Cerebellar nuclear complex (tissue), 1 donor: ENCODE measurements around the gene PACSIN3.
"Not testable (repeated sequence)": the region's sequence is repeated elsewhere in the genome, so short reads cannot be mapped to it uniquely, and the experiment has no call there.

Experiments used
- DNase-seq, 2 experiments: peaks; one replicate each; lab custom pipeline; 2025; lab: John Stamatoyannopoulos, UW

The PACSIN3 gene

GRCh38 chr11:47192111-47192510, 5.9 kb upstream of the PACSIN3 start:
- DNase-seq, result no peak

DNA sequence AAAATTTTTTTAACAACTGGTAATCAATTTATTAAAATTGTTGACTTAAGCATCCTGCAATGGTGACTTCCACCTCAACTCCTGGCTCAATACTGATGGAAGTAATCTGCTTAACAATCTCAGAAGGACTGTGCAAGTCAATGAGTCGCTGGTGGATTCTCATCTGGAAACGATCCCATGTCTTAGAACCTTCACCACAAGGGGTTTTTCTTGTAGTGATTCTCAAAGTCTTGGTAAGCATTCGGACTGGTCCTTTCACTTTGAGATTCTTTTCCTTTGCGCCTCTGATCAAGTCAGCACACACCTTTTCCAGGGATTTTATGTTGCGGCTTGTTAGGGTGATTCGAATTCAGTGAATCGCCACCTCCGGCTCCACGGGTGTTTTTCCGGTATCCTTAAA, 4.9 kb upstream of the PACSIN3 start:
- DNase-seq, result not testable (repeated sequence)

DNA sequence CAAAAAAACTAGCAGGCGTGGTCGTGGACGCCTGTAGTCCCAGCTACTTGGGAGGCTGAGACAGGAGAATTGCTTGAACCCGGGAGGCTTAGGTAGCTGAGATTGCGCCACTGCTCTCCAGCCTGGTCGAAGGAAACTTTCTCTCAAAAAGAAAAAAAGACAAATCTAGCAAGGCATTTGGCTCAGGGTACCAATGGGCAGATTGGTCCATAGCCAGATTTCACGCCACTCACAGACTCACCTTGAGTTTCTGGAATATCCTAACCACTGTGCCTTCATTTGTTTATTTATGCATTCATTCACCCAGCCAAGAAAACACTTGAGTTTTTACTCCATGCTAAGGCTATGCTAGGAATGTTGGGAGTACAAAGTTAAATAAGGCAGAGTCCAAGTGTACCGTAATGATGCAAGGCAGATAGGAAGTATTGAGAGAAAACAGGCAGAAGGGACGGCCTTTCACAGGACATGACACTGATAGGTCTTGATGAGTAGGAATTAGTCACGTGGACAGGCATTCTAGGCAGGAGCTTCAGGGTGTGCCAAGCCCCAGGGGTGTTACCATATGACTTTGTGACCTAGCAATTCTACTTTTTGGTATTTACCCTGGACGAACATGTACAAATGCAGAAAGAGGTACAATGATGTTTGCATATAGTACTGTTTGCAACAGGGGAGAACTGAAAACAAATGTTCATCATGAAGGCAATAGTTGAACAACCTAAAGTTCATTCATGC, 3.0 kb upstream of the PACSIN3 start:
- DNase-seq, result no peak

- DNase-seq, result no peak
Measured at GRCh38 chr11:47188259-47188658, 2.0 kb upstream of the PACSIN3 start.

GRCh38 chr11:47187723-47188122, 1.5 kb upstream of the PACSIN3 start:
- no peak for DNase-seq

DNA sequence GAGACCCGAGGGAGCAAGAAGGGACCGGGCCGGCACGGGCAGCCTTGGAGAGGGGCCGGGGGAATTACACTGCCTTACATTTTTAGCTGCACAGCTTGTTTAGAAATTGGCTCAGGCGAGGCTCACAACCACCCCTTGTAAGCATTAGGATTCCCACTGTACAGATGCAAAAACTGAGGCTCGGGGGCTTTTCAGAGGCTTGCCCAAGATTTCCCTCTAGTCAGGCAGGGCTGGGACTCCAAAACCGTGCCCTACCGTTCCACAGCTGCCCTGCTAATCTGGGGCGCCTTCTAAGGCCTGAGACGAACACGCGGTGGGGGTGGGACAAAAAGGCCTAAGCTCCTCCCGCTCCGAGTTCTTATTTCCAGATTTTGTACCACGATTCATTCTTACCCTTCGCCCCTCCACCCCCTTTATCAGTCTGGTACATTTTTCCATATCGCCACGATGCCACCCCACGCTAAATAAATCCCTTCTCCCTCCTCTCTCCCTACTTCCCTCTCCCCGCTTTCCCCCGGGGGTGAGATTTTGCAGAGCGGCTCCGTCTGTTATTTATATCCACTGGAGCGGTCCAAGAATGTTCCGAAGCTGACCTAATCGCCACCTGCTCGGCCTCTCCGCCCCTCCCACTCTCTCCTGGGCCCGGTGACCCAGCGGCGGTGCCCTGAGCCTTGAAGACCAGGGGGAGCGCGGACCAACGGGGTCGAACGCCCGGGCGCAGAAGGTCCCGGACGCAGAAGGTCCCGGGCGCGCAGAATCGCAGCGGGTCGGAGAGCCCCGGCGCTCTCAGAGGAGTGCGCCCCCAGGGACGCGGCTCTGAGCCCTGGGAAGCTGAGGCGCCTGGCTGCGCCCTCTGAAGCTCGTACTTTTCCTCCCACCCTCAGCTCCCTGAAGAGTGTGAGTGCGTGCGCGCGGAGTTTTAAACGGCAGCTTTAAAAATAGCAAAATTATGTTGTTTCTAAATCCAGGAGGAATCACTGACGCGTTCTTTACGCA, 764 bp upstream of the PACSIN3 start:
- peak in 1 of 2 experiments; percentile 70 for DNase-seq

- no peak for DNase-seq
Measured at GRCh38 chr11:47185305-47186075, 744 bp downstream of the PACSIN3 start.

DNA sequence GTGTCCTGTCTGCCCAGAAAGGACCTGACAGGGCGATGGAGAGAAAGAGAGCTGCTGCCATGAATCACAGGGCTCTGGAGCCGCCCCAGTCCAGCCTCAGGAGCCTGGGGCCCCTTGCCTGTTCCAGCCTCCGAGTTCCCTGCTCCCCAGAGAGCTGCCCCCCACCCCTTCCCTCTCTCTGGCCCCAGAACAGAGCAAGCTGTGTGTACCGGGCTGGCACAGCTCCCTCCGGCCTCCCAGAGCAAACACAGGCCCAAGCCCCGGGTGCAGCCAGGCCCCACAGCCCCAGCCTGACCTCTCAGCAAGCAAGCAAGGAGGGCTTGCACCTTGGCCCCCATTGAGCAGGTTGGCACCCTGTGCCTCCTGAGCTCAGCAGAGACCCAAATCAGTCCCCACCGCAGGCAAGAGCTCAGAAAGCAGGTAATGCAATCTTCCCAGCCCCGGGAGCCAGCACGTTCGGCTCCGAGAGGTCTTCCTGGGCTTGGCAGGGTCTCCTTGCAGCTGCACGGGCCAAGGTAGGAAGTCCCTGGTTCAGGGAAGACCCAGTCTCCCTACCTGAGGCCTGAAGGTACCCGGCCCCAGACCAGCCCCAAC, 1.4 kb downstream of the PACSIN3 start:
- no peak for DNase-seq

DNA sequence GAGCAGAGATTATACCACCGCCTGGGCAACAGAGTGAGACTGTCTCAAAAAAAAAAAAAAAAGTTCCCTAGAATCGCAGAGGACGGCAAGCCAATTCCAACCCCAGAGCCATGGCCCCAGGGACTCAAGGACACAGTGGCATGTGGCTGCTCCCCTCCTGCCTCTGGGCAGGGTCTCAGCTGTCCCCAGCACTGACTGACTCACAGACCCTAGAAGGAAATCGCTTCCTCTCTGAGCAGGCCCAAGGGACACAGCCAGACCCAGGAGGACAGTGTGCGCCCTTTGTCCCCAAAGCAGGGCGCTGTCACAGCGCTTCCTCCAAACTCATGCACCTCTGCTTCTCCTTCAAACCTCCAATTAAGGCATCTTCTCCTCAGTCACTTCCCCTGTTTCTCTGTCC, 2.3 kb downstream of the PACSIN3 start:
- DNase-seq, result no peak

- no peak for DNase-seq
Measured at GRCh38 chr11:47183031-47183856, 3.0 kb downstream of the PACSIN3 start.

GRCh38 chr11:47182380-47182779, 3.9 kb downstream of the PACSIN3 start:
- DNase-seq, result no peak

GRCh38 chr11:47181271-47181670, 5.0 kb downstream of the PACSIN3 start:
- no peak for DNase-seq

DNA sequence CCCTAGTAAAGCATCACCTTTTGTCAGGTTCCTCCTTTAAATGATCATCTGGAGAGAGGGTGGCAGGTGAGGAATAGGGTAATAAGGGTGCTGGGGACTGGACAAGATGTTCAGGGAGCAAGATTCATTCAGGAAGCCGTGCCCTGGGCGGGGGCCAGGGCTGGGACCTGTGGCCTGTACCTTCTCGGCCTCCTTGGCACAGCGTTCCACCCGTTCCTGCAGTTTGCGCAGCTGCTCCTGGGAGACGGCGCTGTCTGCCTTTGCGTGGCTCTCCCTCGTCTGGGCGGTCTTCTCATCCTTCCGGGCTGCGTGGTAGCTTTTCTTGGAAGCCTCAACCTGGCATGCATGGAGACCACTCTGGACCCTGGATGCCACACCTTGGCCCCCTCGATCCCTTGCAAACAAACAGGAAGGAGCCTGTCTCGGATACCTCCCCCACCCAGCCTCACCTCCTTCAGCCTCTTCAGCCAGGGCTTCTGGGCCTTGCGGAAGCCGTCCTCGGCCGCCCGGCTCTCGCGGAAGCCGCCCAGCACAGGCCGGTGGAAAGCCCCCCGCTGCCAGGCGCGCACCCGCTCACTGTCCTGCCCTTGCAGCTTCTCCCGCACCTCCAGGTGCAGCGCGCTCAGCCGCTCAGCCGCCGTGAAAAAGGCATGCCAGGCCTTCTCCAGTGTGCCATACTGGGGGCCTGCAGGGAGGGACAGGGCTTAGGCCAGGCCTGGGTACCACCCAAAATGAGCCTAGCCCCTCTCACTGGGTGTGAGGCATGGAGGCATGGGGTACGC, 6.0 kb downstream of the PACSIN3 start:
- DNase-seq, result no peak

DNA sequence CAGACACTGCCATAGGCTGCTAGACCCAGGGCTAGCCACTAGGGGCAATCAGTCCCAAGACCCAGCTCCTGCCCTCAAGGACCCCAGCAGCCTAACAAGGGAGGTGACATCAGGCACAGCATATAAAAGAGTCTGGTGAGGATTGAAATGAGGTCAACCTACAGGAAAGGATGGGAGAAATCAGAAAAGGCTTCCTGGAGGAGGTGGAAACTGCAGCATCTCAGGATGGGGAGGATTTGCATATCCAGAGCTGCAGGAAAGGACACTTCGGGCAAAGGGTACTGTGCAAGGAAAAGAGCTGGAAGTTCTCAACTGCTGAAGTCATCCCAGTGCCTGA, 6.6 kb downstream of the PACSIN3 start:
- no peak for DNase-seq

GRCh38 chr11:47178737-47179654, 7.2 kb downstream of the PACSIN3 start:
- DNase-seq, result no peak

DNA sequence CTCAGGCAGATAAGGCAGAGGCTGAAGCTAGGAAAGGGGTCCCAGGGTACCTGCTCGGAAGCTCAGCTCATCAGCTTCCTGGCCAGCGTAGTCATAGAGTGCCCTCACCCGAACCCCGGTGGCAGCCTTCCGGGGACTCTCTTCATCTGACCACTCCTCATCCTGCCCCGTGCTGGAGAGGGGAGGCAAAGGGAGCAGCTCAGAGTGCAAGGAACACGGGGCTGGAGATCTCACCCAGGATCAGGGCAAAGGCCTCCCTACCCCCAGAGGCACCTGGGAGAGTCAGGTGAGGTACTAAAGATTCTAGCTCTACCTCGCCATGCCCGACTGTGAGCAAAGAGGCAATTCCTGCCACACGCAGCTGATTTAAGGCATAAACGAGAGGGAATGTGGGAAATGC, 7.9 kb downstream of the PACSIN3 start:
- no peak for DNase-seq

DNA sequence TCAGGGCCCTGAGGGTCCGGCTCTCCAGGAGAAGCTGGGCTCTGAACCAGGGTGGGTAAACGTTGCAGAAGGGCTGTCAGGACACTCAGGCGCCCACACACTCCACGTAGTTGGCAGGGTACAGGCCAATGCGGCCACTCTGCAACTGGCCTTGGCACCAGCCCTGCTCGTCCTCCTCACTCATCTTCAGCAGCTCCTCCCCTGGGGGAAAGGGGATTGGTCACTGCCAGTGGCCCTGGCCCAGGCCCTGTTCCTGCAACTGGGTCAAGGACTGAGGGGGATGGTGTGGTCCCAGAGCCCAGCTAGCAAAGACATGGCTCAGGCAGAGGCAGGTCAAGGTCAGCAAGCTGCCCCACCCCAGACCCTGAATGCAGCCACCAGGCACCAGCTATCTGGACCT, 8.4 kb downstream of the PACSIN3 start:
- DNase-seq, result no peak

DNA sequence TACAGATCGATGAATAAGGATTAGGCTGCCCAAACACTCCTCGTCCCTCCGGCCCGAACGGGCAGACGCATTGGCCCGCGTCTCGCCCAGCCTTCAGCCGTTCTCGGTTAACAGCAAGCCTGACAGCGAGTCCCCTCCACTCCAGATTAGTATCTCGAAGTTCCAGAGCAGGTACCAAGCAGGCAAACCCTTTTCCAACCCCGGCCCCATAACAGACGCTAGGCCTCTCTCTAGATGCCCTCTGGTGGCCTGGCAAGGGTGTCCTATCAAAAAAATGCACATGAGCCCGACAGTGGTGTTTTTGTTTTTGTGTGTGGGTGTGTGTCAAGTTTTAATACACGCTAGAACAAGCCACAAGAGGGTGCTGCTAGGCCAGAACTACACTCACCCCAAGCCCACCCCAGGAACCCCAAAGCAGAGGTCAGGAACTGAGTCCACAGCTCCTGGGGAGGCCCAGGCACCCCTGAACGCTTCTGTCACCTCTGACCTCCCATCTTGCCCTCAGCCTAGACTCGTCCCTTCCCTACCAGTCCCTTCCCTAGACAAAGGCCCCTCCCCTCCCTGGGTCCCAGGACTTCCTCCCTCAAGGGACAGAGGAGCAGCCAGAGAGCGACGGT, 8.9 kb downstream of the PACSIN3 start:
- DNase-seq, result no peak
